Activated effector memory CD4-positive, alpha-beta T cell treated with Interleukin-2 at 50 U/mL for 16 hours (primary cell): ENCODE data around the gene MACROD2.

Experiments used
- DNase-seq: peaks from one replicate; pipeline ENCODE4 v3.0.0-alpha.2; 2020

Gene MACROD2

GRCh38 chr20:16078172-16078898 is 2083.0 kb downstream of the MACROD2 start:
- DNase-seq: no peak

DNA sequence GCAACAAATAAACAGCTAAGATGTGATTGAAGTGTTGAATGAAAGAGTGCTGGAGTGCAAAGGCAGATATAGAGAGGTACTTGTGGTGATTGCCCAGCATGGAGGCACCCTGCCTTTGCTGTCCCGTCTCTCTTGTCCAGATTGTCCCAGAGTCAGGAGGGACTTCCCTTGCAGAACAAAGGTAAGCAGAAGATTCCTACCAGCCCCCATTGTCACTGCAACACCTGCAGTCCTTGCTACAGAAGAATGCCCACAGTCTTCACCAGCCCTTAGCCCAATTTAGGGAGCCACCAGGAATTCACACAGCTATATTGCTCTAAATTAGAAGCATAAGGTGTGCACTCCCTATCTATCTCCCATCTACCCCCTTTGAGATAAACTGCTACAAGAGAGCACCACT is 2086.1 kb downstream of the MACROD2 start:
- no peak for DNase-seq

DNA sequence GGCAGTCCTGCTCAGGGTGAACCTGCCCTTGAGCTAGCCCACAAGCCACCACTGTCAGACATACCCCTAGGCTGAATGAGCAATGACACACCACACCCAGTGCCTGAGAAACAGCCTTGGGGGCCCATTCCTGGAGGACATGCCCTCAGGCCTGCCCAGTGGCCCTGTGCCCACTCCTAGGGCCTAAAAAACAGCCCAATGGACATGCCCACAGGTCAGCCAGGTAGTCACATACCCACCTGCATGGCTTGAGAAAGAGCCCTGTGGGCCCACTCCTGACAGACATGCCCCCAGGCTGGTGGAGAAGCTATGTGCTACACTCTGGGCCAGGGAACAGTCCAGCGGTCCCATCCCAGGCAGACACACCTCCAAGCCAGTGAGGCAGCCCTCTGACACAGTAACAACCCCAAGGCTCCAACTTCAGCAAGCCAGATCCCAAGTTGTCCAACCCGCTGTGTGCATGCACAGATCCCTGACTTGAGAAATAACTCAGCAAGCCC is 2086.8 kb downstream of the MACROD2 start:
- DNase-seq: no peak

- no peak for DNase-seq
These were observed 2088.4 kb downstream of the MACROD2 start for GRCh38 chr20:16083639-16084280.

DNA sequence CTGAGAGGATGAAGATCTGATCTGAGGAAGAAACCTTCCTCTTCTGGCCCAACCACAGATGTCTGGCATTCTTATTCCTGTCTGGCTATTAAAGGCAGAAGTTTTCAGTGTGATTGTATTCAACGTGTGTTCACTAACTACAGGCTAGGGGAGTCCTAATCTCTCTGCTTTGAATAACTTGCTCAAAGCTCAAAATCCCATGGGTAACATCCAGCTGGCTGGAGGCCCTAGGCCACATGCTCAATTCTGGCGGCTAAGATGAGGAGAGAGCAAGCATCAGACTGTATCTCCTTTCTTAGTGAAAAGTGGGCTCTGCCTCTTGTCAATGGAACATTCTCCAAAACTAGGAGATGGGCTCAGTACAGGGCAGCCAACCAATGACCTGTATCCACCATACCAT is 2099.9 kb downstream of the MACROD2 start:
- DNase-seq: no peak

DNA sequence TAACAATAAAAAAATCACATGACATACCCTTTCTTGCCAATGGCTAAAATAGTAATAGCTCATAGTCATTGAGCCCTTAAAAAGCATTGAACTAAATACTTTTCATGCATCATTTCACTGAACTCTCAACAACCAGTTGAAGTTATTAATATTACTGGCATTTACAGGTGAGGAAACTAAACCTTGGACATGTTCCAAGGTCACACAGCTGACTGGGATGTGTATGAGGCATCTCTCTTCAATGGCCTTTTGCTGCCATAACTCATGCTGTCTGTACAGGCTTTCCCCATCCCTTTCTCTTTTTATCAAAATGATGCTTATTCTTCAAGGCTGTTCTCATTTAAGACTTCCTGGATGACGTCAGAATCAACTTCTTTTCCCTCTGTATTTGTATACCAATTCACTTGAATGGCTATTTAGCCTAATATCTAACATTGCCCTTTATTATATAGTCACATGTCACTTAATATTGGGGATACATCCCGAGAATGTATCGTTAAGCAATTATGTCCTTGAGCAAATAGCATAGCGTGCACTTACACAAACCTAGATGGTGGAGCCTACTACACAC is 2101.5 kb downstream of the MACROD2 start:
- DNase-seq: no peak

DNA sequence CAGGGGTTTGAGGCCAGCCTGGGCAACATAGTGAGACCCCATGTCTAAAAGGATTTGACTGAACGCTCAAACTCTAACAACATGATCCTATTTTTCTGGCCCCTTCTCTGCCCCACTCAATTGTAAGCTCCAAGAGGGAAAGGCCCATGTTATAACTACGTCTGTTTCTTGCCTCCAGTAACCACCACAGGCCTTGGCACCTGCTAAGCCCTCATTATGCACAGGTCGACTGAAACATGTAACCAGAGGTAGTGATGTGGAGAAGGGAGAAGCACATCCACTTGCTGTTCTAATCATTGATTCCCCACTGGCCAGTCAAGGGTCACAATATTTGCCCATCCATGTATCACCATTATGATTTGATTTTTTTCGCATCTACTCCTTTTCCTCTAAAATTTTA is 2102.5 kb downstream of the MACROD2 start:
- DNase-seq: no peak

GRCh38 chr20:16098890-16099639 is 2103.7 kb downstream of the MACROD2 start:
- DNase-seq: no peak

DNA sequence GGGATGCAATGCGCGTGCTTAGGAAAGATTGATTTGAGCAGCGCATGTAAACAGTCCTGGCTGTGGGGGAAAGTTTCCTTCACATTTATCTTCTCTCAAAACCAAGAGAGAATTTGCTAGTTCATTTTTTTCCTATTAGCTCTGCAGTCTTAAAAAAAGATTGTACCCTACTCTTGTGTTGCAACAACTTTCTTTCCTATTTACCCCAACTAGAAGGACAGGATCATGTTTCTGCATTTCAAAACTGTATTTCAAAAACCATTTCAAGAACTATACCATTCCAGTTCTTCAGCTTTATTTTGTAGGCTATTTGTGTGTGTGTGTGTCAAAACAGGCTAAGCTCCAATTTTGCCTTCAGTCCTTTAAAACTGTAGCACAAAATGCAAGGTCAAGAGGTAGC is 2104.8 kb downstream of the MACROD2 start:
- DNase-seq: no peak

GRCh38 chr20:16100767-16101166 is 2105.5 kb downstream of the MACROD2 start:
- no peak for DNase-seq
